ENCODE measurements around the gene CD58.

The CD58 gene

GRCh38 chr1:116465845-116466685, 104.8 kb downstream of the CD58 start:
- no peak for DNase-seq

GRCh38 chr1:116465477-116465844, 105.4 kb downstream of the CD58 start:
- DNase-seq, result no peak

All from Kasumi-1 (cell line).